Left ventricle myocardium inferior (tissue), 1 donor: ENCODE data around the gene EFS. TPM values are rescaled to one million over a fixed set of nuclear protein-coding genes. Genes with fewer than 3 reads are reported as not detected.
"Not testable (repeated sequence)": the region's sequence is repeated elsewhere in the genome, so short reads cannot be mapped to it uniquely, and the experiment has no call there.

Experiments
- DNase-seq: peaks from one replicate; pipeline ENCODE4 v3.0.0-alpha.2; 2020
- H3K27ac ChIP-seq: fragments of 200-600 bp; replicated peaks from 2 replicates; pipeline ENCODE4 v1.8.0; 2021
- H3K27me3 ChIP-seq: fragments of 200-600 bp; 2 replicates; pipeline ENCODE4 v1.8.0; 2021; ENCODE audit warnings: low read depth
- H3K36me3 ChIP-seq: fragments of 200-600 bp; 2 replicates; pipeline ENCODE4 v1.8.0; 2021
- H3K4me1 ChIP-seq: fragments of 200-600 bp; 2 replicates; pipeline ENCODE4 v1.8.0; 2021
- H3K4me3 ChIP-seq: fragments of 200-600 bp; 2 replicates; pipeline ENCODE4 v1.8.0; 2021; ENCODE audit warnings: mild to moderate bottlenecking, moderate library complexity
- H3K9me3 ChIP-seq: fragments of 200-600 bp; replicated peaks from 2 replicates; pipeline ENCODE4 v1.8.0; 2021
- intact Hi-C: fragments of 100-400 bp; cut with micrococcal nuclease; formaldehyde crosslinking; loops from one replicate; pipeline ENCODE4 v1.11.0; 2022
- total RNA-seq: library from RNA; stranded (reverse); fragmentation: NEBNext Ultra II Directional; extraction: Animal tissue kit (Norgen Biotek cat#: 25700); gene quantifications from one replicate; pipeline ENCODE4 v1.2.1, GENCODE V29; 2021
- TF ChIP-seq, protein P1 (sequence below): fragments of 200-600 bp; IDR thresholded peaks from 2 replicates; pipeline ENCODE4 v1.8.0; 2021; ENCODE audit warnings: antibody characterized with exemption, mild to moderate bottlenecking, borderline replicate concordance
- donor health status: DM: no; HTN: yes; CAD: no; lungs with severe emphysema.

EFS gene
- total RNA-seq, 1 donor from 2014 or later: 3.6 TPM

DNA sequence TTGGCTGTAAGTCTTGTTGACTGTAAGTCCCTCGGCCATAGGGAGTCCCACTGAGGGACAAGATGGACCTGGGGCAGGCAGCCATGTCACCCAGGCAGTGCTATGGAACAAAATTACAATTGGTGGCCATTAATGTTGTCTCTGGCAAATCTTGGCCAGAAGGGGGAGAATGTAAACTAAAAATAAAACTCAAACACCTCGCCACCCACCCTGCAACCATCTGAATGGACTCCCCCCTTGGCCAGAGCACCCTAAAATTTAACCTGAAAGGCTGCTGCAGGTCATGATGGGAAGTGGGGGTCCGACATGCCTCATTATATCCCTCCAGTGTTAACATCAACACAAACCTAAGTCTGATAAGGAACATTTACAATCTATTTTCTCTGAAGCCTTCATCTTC, 20.5 kb downstream of the EFS start:
- Histone ChIP-seq H3K27me3 (no peaks in the 10 kb centered on the region), H3K4me1 (peaks cover 13% of the 10 kb centered on the region), H3K27ac (no peak overlapping the region), H3K36me3 (no peaks in the 10 kb centered on the region), H3K4me3 (no peak overlapping the region), H3K9me3 (peaks cover 4% of the 10 kb centered on the region)
- no peak for DNase-seq
- TF ChIP-seq, protein P1, sequence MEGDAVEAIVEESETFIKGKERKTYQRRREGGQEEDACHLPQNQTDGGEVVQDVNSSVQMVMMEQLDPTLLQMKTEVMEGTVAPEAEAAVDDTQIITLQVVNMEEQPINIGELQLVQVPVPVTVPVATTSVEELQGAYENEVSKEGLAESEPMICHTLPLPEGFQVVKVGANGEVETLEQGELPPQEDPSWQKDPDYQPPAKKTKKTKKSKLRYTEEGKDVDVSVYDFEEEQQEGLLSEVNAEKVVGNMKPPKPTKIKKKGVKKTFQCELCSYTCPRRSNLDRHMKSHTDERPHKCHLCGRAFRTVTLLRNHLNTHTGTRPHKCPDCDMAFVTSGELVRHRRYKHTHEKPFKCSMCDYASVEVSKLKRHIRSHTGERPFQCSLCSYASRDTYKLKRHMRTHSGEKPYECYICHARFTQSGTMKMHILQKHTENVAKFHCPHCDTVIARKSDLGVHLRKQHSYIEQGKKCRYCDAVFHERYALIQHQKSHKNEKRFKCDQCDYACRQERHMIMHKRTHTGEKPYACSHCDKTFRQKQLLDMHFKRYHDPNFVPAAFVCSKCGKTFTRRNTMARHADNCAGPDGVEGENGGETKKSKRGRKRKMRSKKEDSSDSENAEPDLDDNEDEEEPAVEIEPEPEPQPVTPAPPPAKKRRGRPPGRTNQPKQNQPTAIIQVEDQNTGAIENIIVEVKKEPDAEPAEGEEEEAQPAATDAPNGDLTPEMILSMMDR: no peak
- intact Hi-C loops: no loop called here

DNA sequence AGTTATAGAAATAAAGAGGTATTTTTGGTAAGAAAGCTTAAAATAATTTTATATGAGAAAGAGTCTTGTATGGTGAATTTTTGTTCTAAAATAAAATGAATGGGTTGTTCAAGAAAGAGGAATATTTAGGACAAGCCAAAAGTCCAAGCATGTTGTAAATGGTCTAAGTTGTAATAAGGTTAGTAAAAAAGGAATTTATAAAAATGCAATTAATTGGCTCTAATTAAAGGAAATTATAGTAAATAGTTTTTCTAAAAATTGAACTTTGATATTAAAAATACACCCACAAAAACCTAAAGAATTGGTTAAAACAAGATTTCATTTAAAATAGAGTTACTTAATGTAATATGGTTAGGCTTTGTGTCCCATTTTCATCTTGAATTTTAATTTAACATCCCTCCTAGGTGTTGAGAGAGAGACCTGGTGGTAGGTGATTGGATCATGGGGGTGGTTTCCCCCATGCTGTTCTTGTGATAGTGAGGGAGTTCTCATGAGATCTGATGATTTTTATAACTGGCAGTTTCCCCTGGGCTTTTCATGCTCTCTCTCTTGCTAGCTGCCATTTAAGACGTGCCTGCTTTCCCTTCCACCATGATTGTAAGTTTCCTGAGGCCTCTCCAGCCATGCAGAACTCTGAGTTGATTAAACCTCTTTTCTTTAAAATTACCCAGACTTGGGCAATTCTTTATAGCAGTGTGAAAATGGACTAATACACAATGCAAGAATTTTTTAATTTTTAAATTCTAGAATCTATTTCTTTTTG, 25.3 kb downstream of the EFS start:
- Histone ChIP-seq H3K36me3 (no peaks in the 10 kb centered on the region), H3K27ac (no peak overlapping the region), H3K27me3 (no peaks in the 10 kb centered on the region), H3K4me1 (no peaks in the 10 kb centered on the region), H3K9me3 (peaks cover 7% of the 10 kb centered on the region), H3K4me3 (no peak overlapping the region)
- intact Hi-C loops: no loop called here
- no peak for DNase-seq
- TF ChIP-seq, protein P1: no peak

DNA sequence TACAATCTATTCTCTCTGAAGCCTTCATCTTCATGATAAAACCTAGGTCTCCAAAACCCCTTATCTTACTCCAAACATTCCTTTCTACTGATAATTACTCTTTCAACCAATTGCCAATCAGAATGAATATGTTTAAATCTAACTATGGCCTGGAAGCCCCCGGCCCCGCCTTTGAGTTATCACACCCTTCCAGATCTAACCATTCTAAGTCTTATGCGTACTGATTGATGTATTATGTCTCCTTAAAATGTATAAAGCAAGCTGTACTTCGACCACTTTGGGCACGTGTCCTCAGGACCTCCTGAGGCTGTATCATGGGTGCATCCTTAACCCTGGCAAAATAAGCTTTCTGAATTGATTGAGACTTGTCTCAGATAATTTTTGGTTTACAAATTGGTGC, 29.3 kb downstream of the EFS start:
- H3K4me1 ChIP-seq: no peaks in the 10 kb centered on the region
- peaks cover 7% of the 10 kb centered on the region for H3K9me3 ChIP-seq
- TF ChIP-seq, protein P1: no peak
- intact Hi-C loops: no loop called here
- H3K36me3 ChIP-seq: no peaks in the 10 kb centered on the region
- no peak overlapping the region for H3K4me3 ChIP-seq
- H3K27ac ChIP-seq: no peak overlapping the region
- DNase-seq: no peak
- H3K27me3 ChIP-seq: no peaks in the 10 kb centered on the region

DNA sequence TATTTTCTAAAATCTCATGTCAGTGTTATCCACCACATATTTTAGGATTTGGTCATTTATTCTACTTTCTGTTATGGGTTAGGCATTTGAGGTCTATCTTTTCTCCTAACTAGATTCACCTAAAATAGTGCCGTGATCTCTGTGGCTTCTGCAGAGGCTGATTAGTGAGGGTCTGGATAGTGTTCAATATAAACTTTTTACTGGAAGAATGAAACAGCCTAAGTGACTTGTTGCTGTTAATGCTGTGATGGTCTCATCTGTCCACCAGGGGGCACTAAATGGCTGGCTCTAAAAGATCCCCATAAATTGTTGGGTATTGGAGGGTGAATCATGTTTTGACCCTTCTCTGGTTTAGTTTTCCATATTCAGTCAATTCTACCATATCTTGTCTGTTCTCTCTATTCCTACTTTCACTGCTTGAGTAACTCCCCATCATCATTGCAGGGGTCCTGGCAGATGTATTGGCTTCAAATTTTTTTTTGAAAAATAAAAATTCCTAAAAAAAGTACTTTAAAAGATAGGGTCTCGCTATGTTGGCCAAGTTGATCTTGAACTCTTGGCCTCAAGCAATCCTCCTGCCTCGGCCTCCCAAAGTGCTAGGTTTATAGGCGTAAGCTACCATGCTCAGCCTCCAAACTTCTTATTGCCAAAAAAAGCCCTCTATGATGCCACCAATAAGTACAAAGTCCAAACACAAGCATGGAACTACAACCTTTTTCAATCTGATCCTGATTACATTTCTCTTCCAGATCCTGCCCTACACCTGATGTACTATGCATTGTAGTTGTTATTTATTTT, 36.8 kb downstream of the EFS start:
- H3K9me3 ChIP-seq: no peaks in the 10 kb centered on the region
- peaks cover 12% of the 10 kb centered on the region for H3K4me1 ChIP-seq
- no peak overlapping the region for H3K4me3 ChIP-seq
- no peaks in the 10 kb centered on the region for H3K27me3 ChIP-seq
- no peak overlapping the region for H3K27ac ChIP-seq
- TF ChIP-seq, protein P1: peak; percentile 92
- H3K36me3 ChIP-seq: peaks cover 24% of the 10 kb centered on the region
- intact Hi-C loops: loop anchor here (5.0 kb wide), 1 partner anchor 49 kb away; the partner anchor contains the start of gene CMTM5
- peak; percentile 47 for DNase-seq

DNA sequence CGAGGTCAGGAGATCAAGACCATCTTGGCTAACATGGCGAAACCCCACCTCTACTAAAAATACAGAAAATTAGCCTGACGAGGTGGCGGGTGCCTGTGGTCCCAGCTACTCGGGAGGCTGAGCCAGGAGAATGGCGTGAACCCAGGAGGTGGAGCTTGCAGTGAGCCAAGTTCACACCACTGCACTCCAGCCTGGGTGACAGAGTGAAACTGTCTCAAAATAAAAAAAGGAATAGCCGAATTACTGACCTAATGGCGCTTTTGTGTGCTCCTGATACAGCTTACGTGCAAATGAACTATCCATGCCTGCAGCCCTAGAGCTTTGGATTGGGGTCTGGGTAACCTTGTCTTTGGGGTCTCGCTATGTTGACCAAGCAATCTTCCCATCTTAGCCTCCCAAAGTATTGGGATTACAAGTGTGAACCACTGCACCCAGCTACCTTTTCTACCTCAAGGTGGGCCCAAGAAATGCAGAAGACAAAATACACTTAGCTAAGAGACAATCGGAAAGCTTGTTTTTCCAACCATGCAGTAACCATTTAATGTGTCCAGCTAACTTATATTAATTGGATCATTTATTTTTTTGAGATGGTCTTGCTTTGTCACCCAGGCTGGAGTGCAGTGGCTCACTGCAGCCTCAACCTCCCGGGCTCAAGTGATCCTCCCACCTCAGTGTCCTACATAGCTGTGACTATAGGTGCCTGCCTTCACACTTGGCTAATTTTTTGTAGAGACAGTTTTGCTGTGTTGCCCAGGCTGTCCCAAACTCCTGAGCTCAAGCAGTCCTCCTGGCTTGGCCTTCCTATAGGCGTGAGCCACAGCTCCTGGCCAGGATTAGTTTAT, 38.3 kb downstream of the EFS start:
- TF ChIP-seq, protein P1: no peak
- no peaks in the 10 kb centered on the region for H3K9me3 ChIP-seq
- intact Hi-C loops: loop anchor here (5.0 kb wide), 1 partner anchor 51 kb away; the partner anchor contains the start of gene CMTM5
- peaks cover 28% of the 10 kb centered on the region for H3K36me3 ChIP-seq
- no peak overlapping the region for H3K4me3 ChIP-seq
- H3K4me1 ChIP-seq: peaks cover 26% of the 10 kb centered on the region
- no peak for DNase-seq
- H3K27me3 ChIP-seq: no peaks in the 10 kb centered on the region
- H3K27ac ChIP-seq: no peak overlapping the region

DNA sequence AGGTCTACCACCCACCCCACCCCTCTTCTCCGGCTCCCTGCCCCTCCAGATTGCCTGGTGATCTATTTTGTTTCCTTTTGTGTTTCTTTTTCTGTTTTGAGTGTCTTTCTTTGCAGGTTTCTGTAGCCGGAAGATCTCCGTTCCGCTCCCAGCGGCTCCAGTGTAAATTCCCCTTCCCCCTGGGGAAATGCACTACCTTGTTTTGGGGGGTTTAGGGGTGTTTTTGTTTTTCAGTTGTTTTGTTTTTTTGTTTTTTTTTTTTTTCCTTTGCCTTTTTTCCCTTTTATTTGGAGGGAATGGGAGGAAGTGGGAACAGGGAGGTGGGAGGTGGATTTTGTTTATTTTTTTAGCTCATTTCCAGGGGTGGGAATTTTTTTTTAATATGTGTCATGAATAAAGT, 39.2 kb downstream of the EFS start:
- not testable (repeated sequence) for H3K4me3 ChIP-seq, DNase-seq, H3K27ac ChIP-seq, H3K27me3 ChIP-seq, H3K9me3 ChIP-seq
- intact Hi-C loops: loop anchor here (5.0 kb wide), 1 partner anchor 52 kb away; the partner anchor contains the start of gene CMTM5
- Histone ChIP-seq H3K4me1 (peaks cover 29% of the 10 kb centered on the region), H3K36me3 (peaks cover 28% of the 10 kb centered on the region)
